Osteocyte (in vitro differentiated cells): Measurements from ENCODE around the gene ADAMTS7. TPM values are rescaled to one million over a fixed set of nuclear protein-coding genes. Genes with fewer than 3 reads are reported as not detected.
"Not testable (repeated sequence)": the region's sequence is repeated elsewhere in the genome, so short reads cannot be mapped to it uniquely, and the experiment has no call there.

Source experiments
- DNase-seq: peaks from one replicate; pipeline ENCODE4 v3.0.0; 2021; ENCODE audit warnings: mixed read lengths; ENCODE audit not compliant: unreplicated experiment; ENCODE audit errors: extremely low spot score
- H3K27ac Mint-ChIP-seq: one replicate; pipeline ENCODE4 v1.8.0; 2021; ENCODE audit warnings: mild to moderate bottlenecking, mixed read lengths; ENCODE audit not compliant: unreplicated experiment
- H3K27me3 Mint-ChIP-seq: one replicate; pipeline ENCODE4 v1.8.0; 2021; ENCODE audit warnings: mixed read lengths; ENCODE audit not compliant: unreplicated experiment
- H3K36me3 Mint-ChIP-seq: one replicate; pipeline ENCODE4 v1.8.0; 2021; ENCODE audit warnings: mixed read lengths; ENCODE audit not compliant: unreplicated experiment
- H3K4me1 Mint-ChIP-seq: one replicate; pipeline ENCODE4 v1.8.0; 2021; ENCODE audit warnings: mixed read lengths; ENCODE audit not compliant: unreplicated experiment
- H3K4me3 Mint-ChIP-seq: one replicate; pipeline ENCODE4 v1.8.0; 2021; ENCODE audit warnings: mild to moderate bottlenecking, moderate library complexity, mixed read lengths; ENCODE audit not compliant: unreplicated experiment
- H3K9me3 Mint-ChIP-seq: one replicate; pipeline ENCODE4 v1.8.0; 2021; ENCODE audit warnings: mixed read lengths; ENCODE audit not compliant: unreplicated experiment
- total RNA-seq: library from RNA; stranded (reverse); gene quantifications from 2 replicates; pipeline ENCODE4 v1.2.1, GENCODE V29; 2021
- TF ChIP-seq, protein P1 (sequence below): fragments of 200-600 bp; sonication (generic); IDR thresholded peaks from 2 replicates; pipeline ENCODE4 v1.5.0; 2021; ENCODE audit warnings: antibody characterized with exemption, mild to moderate bottlenecking, moderate library complexity

The ADAMTS7 gene
- total RNA-seq, 1 donor from 2014 or later: 193 TPM

DNA sequence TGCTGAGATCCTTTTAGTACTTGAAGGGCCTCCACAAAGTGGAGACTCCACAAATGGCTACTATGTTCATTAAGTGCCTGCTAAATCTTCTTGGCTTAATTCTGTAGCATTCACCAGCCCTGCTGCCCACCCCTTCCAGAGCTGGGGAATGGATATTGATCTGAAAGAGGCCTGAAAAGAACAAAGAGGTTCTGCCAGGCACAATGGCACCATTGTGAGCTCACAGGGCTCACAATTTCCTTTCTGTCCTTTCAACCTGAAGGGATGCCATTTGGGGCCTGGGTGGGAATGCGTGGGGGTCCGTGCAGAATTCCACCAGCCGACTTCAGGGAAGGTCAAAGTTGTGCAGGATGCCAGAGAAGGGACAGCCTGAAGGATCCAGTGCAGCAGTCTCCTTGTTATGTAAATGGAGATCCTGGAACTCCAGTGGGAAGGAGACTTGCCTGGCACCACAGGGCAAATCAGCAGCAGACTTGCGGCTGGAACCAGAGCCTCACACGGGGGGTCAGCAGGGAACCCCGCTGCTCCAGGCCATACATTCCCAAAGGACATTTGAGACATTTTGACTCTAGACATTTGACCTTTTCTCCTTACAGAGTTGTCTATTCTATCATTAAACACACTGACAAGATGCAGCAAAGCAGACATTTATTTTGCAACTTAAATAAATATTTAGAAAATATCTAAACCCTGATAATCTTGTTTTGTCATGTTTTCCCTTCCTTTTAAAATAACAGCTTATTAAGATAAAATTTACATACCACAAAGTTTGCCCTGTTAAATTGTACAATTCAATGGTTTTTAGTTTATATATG is 39.9 kb upstream of the ADAMTS7 start:
- H3K4me3 Mint-ChIP-seq: no peak overlapping the region
- H3K27ac Mint-ChIP-seq: no peak overlapping the region
- peaks cover 14% of the 10 kb centered on the region for H3K4me1 Mint-ChIP-seq
- H3K9me3 Mint-ChIP-seq: peaks cover 4% of the 10 kb centered on the region
- peaks cover 5% of the 10 kb centered on the region for H3K36me3 Mint-ChIP-seq
- TF ChIP-seq, protein P1, sequence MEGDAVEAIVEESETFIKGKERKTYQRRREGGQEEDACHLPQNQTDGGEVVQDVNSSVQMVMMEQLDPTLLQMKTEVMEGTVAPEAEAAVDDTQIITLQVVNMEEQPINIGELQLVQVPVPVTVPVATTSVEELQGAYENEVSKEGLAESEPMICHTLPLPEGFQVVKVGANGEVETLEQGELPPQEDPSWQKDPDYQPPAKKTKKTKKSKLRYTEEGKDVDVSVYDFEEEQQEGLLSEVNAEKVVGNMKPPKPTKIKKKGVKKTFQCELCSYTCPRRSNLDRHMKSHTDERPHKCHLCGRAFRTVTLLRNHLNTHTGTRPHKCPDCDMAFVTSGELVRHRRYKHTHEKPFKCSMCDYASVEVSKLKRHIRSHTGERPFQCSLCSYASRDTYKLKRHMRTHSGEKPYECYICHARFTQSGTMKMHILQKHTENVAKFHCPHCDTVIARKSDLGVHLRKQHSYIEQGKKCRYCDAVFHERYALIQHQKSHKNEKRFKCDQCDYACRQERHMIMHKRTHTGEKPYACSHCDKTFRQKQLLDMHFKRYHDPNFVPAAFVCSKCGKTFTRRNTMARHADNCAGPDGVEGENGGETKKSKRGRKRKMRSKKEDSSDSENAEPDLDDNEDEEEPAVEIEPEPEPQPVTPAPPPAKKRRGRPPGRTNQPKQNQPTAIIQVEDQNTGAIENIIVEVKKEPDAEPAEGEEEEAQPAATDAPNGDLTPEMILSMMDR: no peak
- no peaks in the 10 kb centered on the region for H3K27me3 Mint-ChIP-seq
- no peak for DNase-seq

DNA sequence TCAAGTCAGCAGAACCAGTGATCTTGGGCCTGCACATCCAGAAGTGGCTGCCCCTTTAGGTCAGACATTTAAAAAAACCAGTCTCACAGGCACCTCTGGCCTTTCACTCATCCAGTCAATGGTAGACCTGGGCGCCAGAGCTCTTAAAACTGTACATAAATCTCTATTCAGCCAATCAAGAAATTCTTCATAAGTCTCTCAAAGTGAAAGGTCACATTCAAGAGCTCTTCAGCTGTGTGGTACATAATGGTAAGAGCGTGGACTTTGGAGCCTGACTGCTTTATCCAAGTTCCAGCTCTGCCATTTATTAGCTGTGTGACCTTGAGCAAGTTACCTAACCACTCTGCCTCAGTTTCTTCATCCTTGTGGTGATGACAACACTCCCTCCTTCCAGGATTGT is 39.1 kb upstream of the ADAMTS7 start:
- Mint-ChIP-seq H3K27ac (no peak overlapping the region), H3K9me3 (peaks cover 4% of the 10 kb centered on the region), H3K36me3 (peaks cover 5% of the 10 kb centered on the region), H3K4me3 (no peak overlapping the region), H3K4me1 (peaks cover 8% of the 10 kb centered on the region), H3K27me3 (no peaks in the 10 kb centered on the region)
- no peak for DNase-seq
- TF ChIP-seq, protein P1: no peak

DNA sequence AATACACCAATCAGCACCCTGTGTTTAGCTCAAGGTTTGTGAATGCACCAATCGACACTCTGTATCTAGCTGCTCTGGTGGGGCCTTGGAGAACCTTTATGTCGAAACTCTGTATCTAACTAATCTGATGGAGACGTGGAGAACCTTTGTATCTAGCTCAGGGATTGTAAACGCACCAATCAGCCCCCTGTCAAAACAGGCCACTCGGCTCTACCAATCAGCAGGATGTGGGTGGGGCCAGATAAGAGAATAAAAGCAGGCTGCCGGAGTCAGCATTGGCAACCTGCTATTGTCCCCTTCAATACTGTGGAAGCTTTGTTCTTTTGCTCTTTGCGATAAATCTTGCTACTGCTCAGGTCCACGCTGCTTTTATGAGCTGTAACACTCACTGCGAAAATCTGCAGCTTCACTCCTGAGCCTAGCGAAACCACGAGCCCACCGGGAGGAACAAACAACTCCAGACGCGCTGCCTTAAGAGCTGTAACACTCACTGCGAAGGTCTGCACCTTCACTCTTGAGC is 36.2 kb upstream of the ADAMTS7 start:
- not testable (repeated sequence) for H3K4me3 Mint-ChIP-seq, H3K36me3 Mint-ChIP-seq, H3K27ac Mint-ChIP-seq, H3K9me3 Mint-ChIP-seq, H3K27me3 Mint-ChIP-seq, DNase-seq, H3K4me1 Mint-ChIP-seq

DNA sequence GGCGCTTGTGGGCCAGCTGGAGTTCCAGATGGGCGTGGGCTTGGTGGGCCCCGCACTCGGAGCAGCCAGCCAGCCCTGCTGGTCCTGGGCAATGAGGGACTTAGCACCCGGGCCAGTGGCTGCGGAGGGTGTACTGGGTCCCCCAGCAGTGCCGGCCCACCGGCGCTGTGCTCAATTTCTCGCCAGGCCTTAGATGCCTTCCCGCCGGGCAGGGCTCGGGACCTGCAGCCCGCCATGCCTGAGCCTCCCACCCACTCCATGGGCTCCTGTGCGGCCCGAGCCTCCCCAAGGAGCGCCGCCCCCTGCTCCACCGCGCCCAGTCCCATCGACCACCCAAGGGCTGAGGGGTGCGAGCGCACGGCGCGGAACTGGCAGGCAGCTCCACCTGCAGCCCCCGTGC is 35.6 kb upstream of the ADAMTS7 start:
- not testable (repeated sequence) for DNase-seq, H3K4me3 Mint-ChIP-seq, H3K27me3 Mint-ChIP-seq, H3K36me3 Mint-ChIP-seq, H3K9me3 Mint-ChIP-seq, H3K27ac Mint-ChIP-seq
- H3K4me1 Mint-ChIP-seq: peaks cover 10% of the 10 kb centered on the region

DNA sequence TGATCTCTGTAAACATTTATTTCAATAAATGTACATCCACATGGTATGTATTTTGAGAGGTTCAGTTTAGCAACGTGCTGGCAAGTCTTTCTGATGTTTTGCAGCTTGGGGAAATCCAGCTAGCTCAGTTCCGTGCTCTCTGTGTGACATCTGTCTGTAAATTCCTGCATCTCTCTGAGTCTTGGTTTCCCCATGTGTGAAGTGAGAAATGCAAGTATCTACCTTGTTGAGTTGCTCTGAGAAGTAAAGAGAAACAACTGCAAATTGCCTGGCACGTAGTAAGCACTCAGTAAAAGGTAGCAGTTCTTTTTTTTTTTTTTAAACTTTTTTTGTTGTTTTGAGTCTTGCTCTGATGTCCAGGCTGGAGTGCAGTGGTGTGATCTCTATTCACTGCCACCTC is 31.3 kb upstream of the ADAMTS7 start:
- TF ChIP-seq, protein P1: no peak
- Mint-ChIP-seq H3K4me1 (peaks cover 28% of the 10 kb centered on the region), H3K27ac (no peak overlapping the region), H3K4me3 (no peak overlapping the region), H3K27me3 (no peaks in the 10 kb centered on the region), H3K9me3 (no peaks in the 10 kb centered on the region), H3K36me3 (peaks cover under 1% of the 10 kb centered on the region)
- DNase-seq: no peak

DNA sequence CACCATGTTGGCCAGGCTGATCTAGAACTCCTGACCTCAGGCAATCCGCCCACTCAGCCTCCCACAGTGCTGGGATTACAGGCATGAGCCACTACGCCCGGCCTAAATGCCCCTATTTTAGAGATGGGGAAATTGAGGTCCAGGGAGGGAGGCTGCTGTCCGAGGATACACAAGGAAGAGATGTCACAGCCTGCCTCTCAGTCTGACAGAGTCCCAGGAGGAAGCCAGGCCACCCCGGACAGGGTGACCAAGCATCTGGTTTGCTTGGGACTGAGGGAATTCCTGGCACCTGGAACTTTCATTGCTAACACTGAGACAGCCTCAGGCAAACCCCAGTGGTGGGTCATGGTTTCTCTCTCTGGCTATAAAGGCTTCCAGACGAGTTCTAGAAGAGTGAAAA is 30.6 kb upstream of the ADAMTS7 start:
- TF ChIP-seq, protein P1: no peak
- no peaks in the 10 kb centered on the region for H3K36me3 Mint-ChIP-seq
- peaks cover 28% of the 10 kb centered on the region for H3K4me1 Mint-ChIP-seq
- no peaks in the 10 kb centered on the region for H3K27me3 Mint-ChIP-seq
- H3K27ac Mint-ChIP-seq: no peak overlapping the region
- no peak overlapping the region for H3K4me3 Mint-ChIP-seq
- no peak for DNase-seq
- H3K9me3 Mint-ChIP-seq: no peaks in the 10 kb centered on the region
